Esophagus squamous epithelium (tissue), 4 donors: ENCODE results near the gene SYT2.
"Not testable (repeated sequence)": the region's sequence is repeated elsewhere in the genome, so short reads cannot be mapped to it uniquely, and the experiment has no call there.

Source experiments
- POLR2A ChIP-seq, 4 donors: fragments of 450-650 bp; IDR thresholded peaks; one replicate each; pipeline ENCODE4 v1.6.1; 2017; ENCODE audit warnings: antibody characterized with exemption in 4 of 4, mild to moderate bottlenecking in 4 of 4, moderate library complexity in 3 of 4
- TF ChIP-seq, protein P1 (sequence below), 6 experiments: fragments of 450-650 bp in 4 of 6; fragments of 200-600 bp in 2 of 6; sonication (generic) in 2 of 6; IDR thresholded peaks; one replicate each; pipeline ENCODE4 v1.5.1; 2016 to 2019; ENCODE audit warnings: antibody characterized with exemption in 6 of 6, mild to moderate bottlenecking in 4 of 6, moderate library complexity in 4 of 6

- TF ChIP-seq, protein P1, sequence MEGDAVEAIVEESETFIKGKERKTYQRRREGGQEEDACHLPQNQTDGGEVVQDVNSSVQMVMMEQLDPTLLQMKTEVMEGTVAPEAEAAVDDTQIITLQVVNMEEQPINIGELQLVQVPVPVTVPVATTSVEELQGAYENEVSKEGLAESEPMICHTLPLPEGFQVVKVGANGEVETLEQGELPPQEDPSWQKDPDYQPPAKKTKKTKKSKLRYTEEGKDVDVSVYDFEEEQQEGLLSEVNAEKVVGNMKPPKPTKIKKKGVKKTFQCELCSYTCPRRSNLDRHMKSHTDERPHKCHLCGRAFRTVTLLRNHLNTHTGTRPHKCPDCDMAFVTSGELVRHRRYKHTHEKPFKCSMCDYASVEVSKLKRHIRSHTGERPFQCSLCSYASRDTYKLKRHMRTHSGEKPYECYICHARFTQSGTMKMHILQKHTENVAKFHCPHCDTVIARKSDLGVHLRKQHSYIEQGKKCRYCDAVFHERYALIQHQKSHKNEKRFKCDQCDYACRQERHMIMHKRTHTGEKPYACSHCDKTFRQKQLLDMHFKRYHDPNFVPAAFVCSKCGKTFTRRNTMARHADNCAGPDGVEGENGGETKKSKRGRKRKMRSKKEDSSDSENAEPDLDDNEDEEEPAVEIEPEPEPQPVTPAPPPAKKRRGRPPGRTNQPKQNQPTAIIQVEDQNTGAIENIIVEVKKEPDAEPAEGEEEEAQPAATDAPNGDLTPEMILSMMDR (IDR thresholded peaks at IDR 0.05): not testable (repeated sequence)
- not testable (repeated sequence) for TF ChIP-seq POLR2A (IDR thresholded peaks at IDR 0.05)
These were observed 74.1 kb downstream of the SYT2 start for GRCh38 chr1:202636171-202636570.
